Measurements from ENCODE around the gene C2orf72. TPM values are rescaled to one million over a fixed set of nuclear protein-coding genes. Genes with fewer than 3 reads are reported as not detected.
"Not testable (repeated sequence)": the region's sequence is repeated elsewhere in the genome, so short reads cannot be mapped to it uniquely, and the experiment has no call there.

The C2orf72 gene
- total RNA-seq, 4 donors from 2014 or later = 0.19 TPM; not detected in 3

DNA sequence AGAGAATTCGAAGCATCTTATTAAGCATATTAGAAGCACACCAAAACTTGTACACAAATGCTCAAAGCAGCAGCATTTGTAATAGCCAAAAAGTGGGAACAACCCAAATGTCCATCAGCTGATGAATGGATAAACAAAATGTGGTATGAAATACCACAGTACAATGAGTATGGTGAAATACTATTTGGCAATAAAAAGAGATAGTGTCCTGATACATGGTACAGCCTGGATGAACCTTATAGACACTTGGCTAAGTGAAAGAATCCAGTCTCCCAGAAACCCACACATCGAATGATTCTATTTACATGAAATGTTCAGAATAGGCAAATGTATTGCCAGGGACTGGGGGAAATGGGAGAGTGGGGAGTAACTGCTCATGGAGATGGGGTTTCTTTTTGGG lies 38.4 kb upstream of the C2orf72 start:
- DNase-seq (ENCODE audit: low spot score) (no peak), ATAC-seq (ENCODE audit: low FRiP score) (no peak)
- TF ChIP-seq, protein P1, sequence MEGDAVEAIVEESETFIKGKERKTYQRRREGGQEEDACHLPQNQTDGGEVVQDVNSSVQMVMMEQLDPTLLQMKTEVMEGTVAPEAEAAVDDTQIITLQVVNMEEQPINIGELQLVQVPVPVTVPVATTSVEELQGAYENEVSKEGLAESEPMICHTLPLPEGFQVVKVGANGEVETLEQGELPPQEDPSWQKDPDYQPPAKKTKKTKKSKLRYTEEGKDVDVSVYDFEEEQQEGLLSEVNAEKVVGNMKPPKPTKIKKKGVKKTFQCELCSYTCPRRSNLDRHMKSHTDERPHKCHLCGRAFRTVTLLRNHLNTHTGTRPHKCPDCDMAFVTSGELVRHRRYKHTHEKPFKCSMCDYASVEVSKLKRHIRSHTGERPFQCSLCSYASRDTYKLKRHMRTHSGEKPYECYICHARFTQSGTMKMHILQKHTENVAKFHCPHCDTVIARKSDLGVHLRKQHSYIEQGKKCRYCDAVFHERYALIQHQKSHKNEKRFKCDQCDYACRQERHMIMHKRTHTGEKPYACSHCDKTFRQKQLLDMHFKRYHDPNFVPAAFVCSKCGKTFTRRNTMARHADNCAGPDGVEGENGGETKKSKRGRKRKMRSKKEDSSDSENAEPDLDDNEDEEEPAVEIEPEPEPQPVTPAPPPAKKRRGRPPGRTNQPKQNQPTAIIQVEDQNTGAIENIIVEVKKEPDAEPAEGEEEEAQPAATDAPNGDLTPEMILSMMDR (IDR thresholded peaks at IDR 0.05) = no peak

DNA sequence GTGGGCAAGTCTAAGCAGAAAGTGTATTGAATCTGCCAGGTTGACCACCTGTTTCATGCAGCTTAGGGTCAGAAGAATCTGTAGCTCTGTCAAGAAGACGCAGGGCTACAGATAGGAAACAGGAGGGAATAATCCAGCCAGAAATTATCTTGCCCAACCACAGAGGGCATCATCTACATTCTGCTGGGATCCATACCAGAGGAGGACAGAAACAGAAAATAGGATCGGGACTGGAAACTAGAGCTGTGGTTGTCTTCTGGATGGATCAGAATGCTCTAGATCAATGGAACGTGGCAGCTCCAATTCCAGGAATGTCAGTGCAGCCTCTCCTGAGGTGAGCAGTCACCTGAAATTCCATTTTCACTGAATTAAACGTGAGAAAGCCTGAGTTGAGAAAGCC lies 37.8 kb upstream of the C2orf72 start:
- TF ChIP-seq, protein P1 (IDR thresholded peaks at IDR 0.05) = no peak
- ATAC-seq (ENCODE audit: low FRiP score) (no peak), DNase-seq (ENCODE audit: low spot score) (no peak)

DNA sequence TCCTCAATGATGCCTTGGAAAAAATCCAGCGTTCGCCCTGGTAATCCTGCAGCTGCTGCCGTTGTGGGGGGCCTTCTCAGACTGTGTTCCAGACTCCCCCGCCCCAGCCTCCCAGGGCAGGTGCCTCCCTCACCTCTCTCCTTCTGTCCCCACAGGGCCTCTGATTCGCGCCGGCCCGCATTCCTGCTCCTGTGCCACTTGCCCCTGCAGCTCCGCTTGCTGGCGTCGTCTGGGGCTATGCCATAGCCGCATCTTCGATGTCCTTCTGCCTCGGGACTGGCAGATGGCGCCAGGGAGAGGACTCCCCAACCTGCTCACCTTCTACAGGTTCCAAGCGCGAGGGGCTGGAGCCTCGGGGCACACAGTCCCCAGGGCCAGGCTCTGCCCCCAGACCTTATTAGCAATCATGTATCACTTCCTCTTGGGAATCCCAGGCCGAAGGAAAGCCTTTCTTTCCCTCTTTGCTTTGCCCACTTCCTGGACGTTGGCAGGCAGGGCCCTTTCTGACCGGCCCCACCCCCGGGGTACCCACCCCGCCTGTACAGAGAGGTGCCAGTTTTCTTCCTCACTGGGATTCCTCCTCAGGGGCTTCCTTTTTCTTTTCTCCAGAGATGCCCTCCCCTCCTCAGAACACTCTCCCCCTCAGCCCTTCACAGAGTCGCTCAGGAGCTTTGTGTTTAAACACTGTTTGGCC lies 37.0 kb upstream of the C2orf72 start:
- ATAC-seq (ENCODE audit: low FRiP score) (no peak), DNase-seq (ENCODE audit: low spot score) (no peak)

DNA sequence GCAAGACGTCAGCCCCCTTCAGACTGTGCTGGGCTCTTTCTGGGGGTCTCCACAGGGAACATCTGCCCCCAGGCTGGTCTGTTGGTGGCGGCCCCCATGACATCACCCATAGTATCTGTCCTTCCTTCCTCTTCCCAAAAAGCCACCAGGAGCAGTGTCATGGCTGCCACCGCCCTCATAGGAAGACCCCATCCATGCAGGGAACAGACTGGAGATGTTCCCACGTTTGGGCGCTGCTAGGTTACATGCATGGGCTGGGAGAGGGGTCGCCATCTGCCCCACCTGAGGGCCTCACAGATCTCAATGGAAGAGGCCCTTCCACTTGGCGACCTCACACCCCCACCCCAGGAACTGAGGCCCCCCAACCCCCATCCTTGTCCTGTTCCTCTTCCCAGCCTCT lies 36.3 kb upstream of the C2orf72 start:
- DNase-seq (ENCODE audit: low spot score) (no peak), ATAC-seq (ENCODE audit: low FRiP score) (no peak)
- TF ChIP-seq, protein P1 (IDR thresholded peaks at IDR 0.05) = no peak

More for the DNA sequence above, 37.0 kb upstream of the C2orf72 start:
- TF ChIP-seq, protein P1 (IDR thresholded peaks at IDR 0.05) = no peak

DNA sequence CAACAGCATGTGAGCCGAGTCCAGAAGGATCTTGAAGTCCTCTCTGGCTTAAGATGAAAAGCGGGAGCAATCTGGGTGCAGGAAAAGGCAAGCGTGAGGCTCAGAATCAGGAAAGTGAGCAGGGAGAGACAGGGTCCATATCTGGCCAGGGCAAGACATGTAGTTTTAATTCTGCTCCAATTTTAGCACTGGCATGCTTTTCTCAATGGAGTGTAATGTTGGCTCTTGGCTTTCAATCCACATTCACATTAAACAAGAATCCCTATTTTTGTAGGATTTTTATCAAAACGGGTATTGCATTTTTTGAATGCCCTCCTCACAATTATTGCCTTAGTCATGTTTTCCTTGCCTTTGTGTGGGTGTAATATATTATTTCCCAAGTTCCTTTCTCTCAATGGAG lies 35.4 kb upstream of the C2orf72 start:
- DNase-seq (ENCODE audit: low spot score) (no peak), ATAC-seq (ENCODE audit: low FRiP score) (no peak)
- TF ChIP-seq, protein P1 (IDR thresholded peaks at IDR 0.05) = no peak

DNA sequence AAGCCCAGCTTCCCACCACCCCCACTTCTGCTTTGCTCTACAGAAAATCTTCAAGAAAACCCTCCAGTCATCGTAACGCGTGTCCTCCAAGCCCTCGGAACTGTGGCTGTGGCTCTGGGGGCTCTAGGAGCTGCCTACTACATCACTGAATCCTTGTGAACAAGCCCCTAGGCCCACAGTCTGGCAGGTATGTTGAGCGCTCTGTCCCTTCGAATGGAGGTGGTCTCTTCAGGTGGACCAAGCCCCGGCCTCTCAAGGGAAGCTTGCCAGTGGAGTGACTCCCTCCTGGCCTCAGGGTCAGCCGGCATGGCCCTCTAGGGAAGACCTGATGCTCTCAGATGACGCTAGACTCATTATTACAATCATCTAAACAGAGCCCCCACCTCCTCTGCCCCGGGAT lies 34.7 kb upstream of the C2orf72 start:
- TF ChIP-seq, protein P1 (IDR thresholded peaks at IDR 0.05) = no peak
- no peak for ATAC-seq (ENCODE audit: low FRiP score)
- DNase-seq (ENCODE audit: low spot score) = no peak

DNA sequence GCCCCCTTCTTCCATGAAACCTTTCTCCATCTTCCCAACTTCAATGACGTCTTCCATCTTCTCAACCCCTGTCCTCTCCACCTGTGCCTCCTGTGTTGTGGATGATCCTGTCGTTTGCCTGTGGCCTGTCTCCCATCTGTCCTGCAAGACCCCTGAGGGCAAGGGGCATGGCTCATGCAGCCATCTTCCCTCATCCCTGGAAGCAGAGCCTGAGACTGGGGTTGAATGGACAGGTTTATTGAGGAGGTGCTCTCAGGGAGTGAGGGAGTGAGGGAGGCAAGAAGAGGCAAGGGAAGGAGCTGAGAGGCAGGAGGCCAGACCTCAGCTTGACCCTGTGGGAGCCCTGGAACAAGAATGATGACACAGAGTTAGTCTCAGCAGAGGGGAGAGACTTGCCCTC lies 34.1 kb upstream of the C2orf72 start:
- TF ChIP-seq, protein P1 (IDR thresholded peaks at IDR 0.05) = no peak
- ATAC-seq (ENCODE audit: low FRiP score) = no peak
- no peak for DNase-seq (ENCODE audit: low spot score)

DNA sequence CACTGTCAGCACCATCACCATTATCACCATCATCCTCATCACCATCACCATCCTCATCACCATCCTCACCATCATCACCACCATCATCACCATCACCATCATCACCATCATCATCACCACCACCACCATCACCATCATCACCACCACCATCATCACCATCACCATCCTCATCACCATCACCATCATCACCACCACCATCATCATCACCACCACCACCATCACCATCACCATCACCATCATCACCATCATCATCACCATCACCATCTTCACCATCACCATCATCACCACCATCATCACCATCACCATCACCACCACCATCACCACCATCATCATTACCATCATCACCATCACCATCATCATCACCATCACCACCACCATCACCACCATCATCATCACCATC lies 32.4 kb upstream of the C2orf72 start:
- DNase-seq (ENCODE audit: low spot score); ATAC-seq (ENCODE audit: low FRiP score): not testable (repeated sequence)

Measured in omental fat pad (tissue), 4 donors.